A549 treated with RU486 at 1 μM for 4 hours (cell line): ENCODE results near the gene C1QTNF3. TPM values are rescaled to one million over a fixed set of nuclear protein-coding genes. Genes with fewer than 3 reads are reported as not detected.

Source experiments
- total RNA-seq: library from RNA; stranded (reverse); fragments of 200-300 nt; extraction: Qiagen RNA extraction; gene quantifications from 5 replicates; pipeline ENCODE4 v1.2.3, GENCODE V29; 2022; ENCODE audit warnings: low read depth

C1QTNF3 gene, protein sequence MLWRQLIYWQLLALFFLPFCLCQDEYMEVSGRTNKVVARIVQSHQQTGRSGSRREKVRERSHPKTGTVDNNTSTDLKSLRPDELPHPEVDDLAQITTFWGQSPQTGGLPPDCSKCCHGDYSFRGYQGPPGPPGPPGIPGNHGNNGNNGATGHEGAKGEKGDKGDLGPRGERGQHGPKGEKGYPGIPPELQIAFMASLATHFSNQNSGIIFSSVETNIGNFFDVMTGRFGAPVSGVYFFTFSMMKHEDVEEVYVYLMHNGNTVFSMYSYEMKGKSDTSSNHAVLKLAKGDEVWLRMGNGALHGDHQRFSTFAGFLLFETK
- 0.12 to 0.59 TPM (median 0.17 TPM) in 4 of 5 replicates, not detected in the other for total RNA-seq

DNA sequence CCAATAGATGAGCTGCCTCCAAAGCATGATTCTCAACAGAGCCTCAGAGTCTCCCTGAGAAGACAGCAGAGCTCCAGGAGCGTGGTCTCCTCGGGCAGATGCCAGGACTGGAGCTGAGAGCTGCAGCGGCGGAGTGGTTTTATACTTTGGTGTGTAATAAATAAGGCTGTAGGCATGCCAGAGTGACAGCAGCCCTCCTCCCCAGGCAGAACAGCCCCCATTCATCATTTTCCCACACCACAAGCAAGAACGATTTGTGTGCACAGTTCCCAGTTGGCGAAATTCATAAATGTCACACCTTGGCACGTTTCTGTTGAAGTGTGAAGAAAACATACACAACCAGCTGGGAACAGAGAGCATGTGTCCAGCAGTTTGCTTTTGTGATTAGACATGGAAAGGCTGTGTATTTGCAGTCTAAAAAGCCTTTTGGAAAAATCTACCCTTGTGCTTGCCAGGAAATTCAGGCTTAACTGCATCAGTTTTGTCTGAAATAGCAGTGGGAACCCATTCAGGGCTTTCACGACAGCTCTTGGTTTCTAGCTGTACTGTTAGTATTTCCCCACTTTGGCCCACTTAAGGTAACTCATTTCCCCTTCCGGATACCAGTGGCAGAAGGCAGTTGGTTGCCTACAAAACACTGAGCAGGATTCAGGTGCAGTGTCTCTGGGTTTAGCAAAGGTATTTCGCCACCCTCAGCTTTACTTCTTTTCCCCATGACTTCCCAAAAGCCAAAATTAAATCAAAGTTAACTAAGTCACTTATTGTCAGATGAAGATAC lies at the start of gene C1QTNF3:
Gene C1QTNF3, minus strand, starts transcription at position 115 of the 778 bp plus-strand sequence. Its CDS starts 88 bp downstream, at position 27.

DNA sequence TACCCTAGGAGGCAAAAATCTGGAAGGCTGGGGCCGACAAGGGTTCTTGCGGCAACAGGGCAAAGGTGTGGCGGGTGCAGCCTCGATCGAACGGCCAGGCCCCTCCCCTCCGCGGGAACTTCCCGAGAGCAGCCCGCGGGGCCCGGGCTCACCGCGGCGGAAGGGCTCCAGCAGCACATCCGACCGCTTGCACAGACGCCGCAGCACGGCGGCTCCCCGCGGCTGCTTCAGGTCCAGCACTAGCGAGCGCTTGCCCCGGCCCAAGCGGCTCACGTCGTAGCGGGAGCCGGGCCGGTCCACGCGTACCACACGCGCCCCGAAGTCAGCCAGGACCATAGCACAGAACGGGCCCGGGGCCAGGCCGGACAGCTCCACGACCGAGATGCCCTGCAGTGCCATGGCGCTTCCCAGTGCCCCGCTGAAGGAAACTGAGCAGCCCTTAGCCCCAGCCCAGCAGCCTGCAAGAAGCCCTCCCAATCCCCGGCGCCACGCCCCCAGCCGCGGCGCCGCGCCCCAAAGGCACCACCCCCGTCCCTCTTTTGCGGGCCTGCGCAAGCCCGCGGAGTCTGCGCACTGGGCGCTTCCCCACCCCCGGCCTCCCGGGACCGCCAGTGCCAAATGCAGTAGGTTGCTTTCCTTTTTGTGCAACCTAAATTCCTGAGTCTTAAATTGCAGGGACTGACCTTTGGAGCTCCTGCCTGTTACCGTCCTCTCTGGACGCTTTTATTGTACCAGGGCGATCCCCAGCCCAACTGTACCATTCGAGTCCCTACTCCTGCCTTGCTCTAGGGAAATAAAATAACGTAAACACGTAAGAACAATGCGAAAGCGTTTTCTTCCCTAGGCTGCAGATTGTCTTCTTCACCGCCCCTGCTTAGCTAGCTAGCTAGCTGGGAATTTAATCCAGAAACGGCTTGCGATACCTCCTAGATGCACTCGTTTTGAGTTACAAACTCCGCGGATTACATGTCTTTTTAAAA lies 35.1 kb downstream of the C1QTNF3 start, which contains the start of gene AMACR:
Gene AMACR, minus strand, starts transcription at position 430 of the 980 bp plus-strand sequence. Its CDS starts 31 bp downstream, at position 399.

DNA sequence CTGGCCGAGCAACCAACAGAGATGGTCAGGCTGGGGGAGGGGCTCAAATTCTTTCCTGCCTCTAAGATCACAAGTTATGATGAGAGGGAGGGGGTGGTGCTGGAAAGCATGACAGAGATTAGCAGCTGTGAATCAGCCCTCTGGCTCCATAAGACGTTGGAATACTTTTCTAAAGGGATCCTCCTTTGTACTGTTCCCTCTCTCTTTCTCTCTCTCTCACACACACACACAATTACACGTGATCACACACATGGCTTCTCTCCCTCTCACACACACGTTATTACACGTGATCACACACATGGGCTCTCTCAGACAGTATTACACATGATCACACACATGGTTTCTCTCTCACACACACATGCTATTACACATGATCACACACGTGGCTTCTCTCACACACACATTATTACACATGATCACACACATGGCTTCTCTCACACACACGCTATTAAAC lies 58.3 kb downstream of the C1QTNF3 start, which contains the start of gene SLC45A2:
Gene SLC45A2, minus strand, starts transcription at position 23 of the 454 bp plus-strand sequence. CDS start 110 bp downstream, outside the sequence.

Other genes with a start within 250 kb of the C1QTNF3 start
- gene ADAMTS12, start 151.2 kb downstream of the C1QTNF3 start, total RNA-seq, result 6.1 to 9.6 TPM (median 7.9 TPM) in 5 replicates
- gene RXFP3, start 106.8 kb downstream of the C1QTNF3 start, total RNA-seq, result not detected in 5 replicates
- gene SLC45A2, start 58.5 kb downstream of the C1QTNF3 start, total RNA-seq, result not detected in 5 replicates
- 12.5 to 16.5 TPM (median 15.2 TPM) in 5 replicates for gene AMACR, start 35.2 kb downstream of the C1QTNF3 start, total RNA-seq